Panc1 (cell line): ENCODE data around the gene FAM72A. TPM values are rescaled to one million over a fixed set of nuclear protein-coding genes. Genes with fewer than 3 reads are reported as not detected.
"Not testable (repeated sequence)": the region's sequence is repeated elsewhere in the genome, so short reads cannot be mapped to it uniquely, and the experiment has no call there.

Source experiments
- ATAC-seq: fragments of 200-7000 bp; cut with Tn5 transposase; 2 replicates; pipeline ENCODE4 v1.9.1; 2020; ENCODE audit warnings: mild to moderate bottlenecking, moderate library complexity
- Bru-seq: library from RNA; stranded (reverse); fragments of 400-500 nt; gene quantifications from one replicate; lab custom pipeline; 2021; lab: Mats Ljungman, UMichigan
- BruChase-seq, 2 experiments: library from RNA; stranded (reverse); fragments of 400-500 nt; gene quantifications; one replicate each; lab custom pipeline; 2021; lab: Mats Ljungman, UMichigan
- BruUV-seq: library from RNA; stranded (reverse); fragments of 400-500 nt; replicated peaks from 2 replicates; lab custom pipeline; 2021; lab: Mats Ljungman, UMichigan
- CTCF ChIA-PET: fragments of 300-600 bp; sonication (Branson Sonifier 250); formaldehyde crosslinking; loops from one replicate; lab custom pipeline; 2022; ENCODE audit warnings: antibody characterized with exemption; lab: Charles Lee
- POLR2A ChIA-PET: fragments of 300-600 bp; sonication (Branson Sonifier 250); formaldehyde crosslinking; loops from one replicate; lab custom pipeline; 2022; ENCODE audit warnings: antibody characterized with exemption; lab: Charles Lee
- DNase-seq: peaks from one replicate; pipeline ENCODE4 v3.0.0-alpha.2; 2010; ENCODE audit warnings: low read depth, low spot score
- H3K27ac ChIP-seq: 2 replicates; pipeline ENCODE4 v1.5.1; 2011; ENCODE audit warnings: mild to moderate bottlenecking, low read length, inconsistent platforms
- H3K27me3 ChIP-seq: fragments of 200-500 bp; sonication (Bioruptor generic); 2 replicates; pipeline ENCODE4 v1.6.0; 2014; ENCODE audit warnings: low read length, inconsistent platforms; ENCODE audit not compliant: control insufficient read depth, insufficient read depth
- H3K36me3 ChIP-seq: fragments of 200-500 bp; sonication (Bioruptor generic); 2 replicates; pipeline ENCODE4 v1.5.1; 2014; ENCODE audit warnings: inconsistent platforms, mild to moderate bottlenecking, low read length, moderate library complexity; ENCODE audit not compliant: control insufficient read depth, insufficient read depth
- H3K4me1 ChIP-seq: 2 replicates; pipeline ENCODE4 v1.5.1; 2011; ENCODE audit warnings: inconsistent platforms, mild to moderate bottlenecking, low read length, moderate library complexity; ENCODE audit not compliant: control insufficient read depth, insufficient read depth
- H3K4me3 ChIP-seq, 2 experiments: 2 replicates each; pipeline ENCODE4 v1.5.1; 2011 to 2012; ENCODE audit warnings: low read depth in 2 of 2, low read length in 2 of 2, mild to moderate bottlenecking in 2 of 2, inconsistent platforms in 1 of 2, moderate library complexity in 1 of 2
- H3K9me3 ChIP-seq: fragments of 200-500 bp; sonication (Bioruptor generic); 2 replicates; pipeline ENCODE4 v1.5.1; 2014; ENCODE audit warnings: low read depth, mild to moderate bottlenecking, inconsistent platforms, low read length, moderate library complexity; ENCODE audit not compliant: control insufficient read depth, insufficient read depth
- in situ Hi-C: cut with HindIII; loops from 2 replicates; pipeline ENCODE4 v1.10.0; 2016; ENCODE audit warnings: low sequenced_read_pairs, low pct_unique_long_range_greater_than_20kb
- intact Hi-C: fragments of 100-400 bp; cut with micrococcal nuclease; formaldehyde crosslinking; loops from one replicate; pipeline ENCODE4 v1.10.0; 2022; ENCODE audit not compliant: unreplicated experiment
- long read RNA-seq: library from polyadenylated mRNA; unstranded; transcript quantifications from one replicate; pipeline ENCODE4 v2.0.0, GENCODE V29; 2021; ENCODE audit not compliant: unreplicated experiment
- polyA plus RNA-seq: library from polyadenylated mRNA; unstranded; fragments of >200 nt; gene quantifications from one replicate; pipeline ENCODE4 v1.2.1, GENCODE V29; 2012; ENCODE audit warnings: missing spikeins; ENCODE audit not compliant: insufficient read length
- total RNA-seq: library from RNA; stranded (reverse); gene quantifications from one replicate; pipeline ENCODE4 v1.2.1, GENCODE V29; 2021; ENCODE audit not compliant: unreplicated experiment

Gene FAM72A
- 29.2 TPM for total RNA-seq
- 23.1 TPM for polyA plus RNA-seq
- Bru-seq, nascent RNA, result percentile 69 among the genes with signal in this experiment
- percentile 74 among the genes with signal in this experiment for BruChase-seq, experiment 1, labeled RNA remaining after a 2-hour chase
- percentile 69 among the genes with signal in this experiment for BruChase-seq, experiment 2, labeled RNA remaining after a 6-hour chase
- long read RNA-seq, transcript FAM72A-202 (4 exons, 2,398 nt), result major isoform, 28 of 43 reads
- long read RNA-seq, partial matches to known transcripts, result 0 of 43 reads
- long read RNA-seq, other reads (novel, unspliced or antisense), result 8 of 43 reads

GRCh38 chr1:206202789-206203363 lies at the start of gene FAM72A:
Gene FAM72A, minus strand, starts transcription at chr1:206202839. Its CDS starts 814 bp downstream, at chr1:206202025.
- H3K4me3 ChIP-seq, result peak within 1 kb of the TSS; percentile 40 to 45
- BruUV-seq, H3K4me1 ChIP-seq, H3K36me3 ChIP-seq, H3K27me3 ChIP-seq, in situ Hi-C loops, POLR2A ChIA-PET, H3K27ac ChIP-seq, CTCF ChIA-PET, H3K9me3 ChIP-seq, intact Hi-C loops: not testable (repeated sequence)
- peak; percentile 99 for DNase-seq
- peak; percentile 90 for ATAC-seq

- H3K4me1 ChIP-seq, DNase-seq, H3K9me3 ChIP-seq, in situ Hi-C loops, ATAC-seq, BruUV-seq, intact Hi-C loops, H3K27ac ChIP-seq, CTCF ChIA-PET, H3K36me3 ChIP-seq, H3K4me3 ChIP-seq, POLR2A ChIA-PET, H3K27me3 ChIP-seq: not testable (repeated sequence)
Measured at GRCh38 chr1:206250953-206251681, 48.5 kb upstream of the FAM72A start.

GRCh38 chr1:206246129-206246886 lies 43.7 kb upstream of the FAM72A start:
- CTCF ChIA-PET, ATAC-seq, H3K4me1 ChIP-seq, DNase-seq, POLR2A ChIA-PET, BruUV-seq, H3K27ac ChIP-seq, H3K9me3 ChIP-seq, intact Hi-C loops, H3K36me3 ChIP-seq, in situ Hi-C loops, H3K4me3 ChIP-seq, H3K27me3 ChIP-seq: not testable (repeated sequence)

- H3K4me3 ChIP-seq, H3K27me3 ChIP-seq, ATAC-seq, intact Hi-C loops, H3K36me3 ChIP-seq, CTCF ChIA-PET, DNase-seq, H3K27ac ChIP-seq, BruUV-seq, H3K4me1 ChIP-seq, POLR2A ChIA-PET, H3K9me3 ChIP-seq, in situ Hi-C loops: not testable (repeated sequence)
Measured at GRCh38 chr1:206245479-206245878, 42.8 kb upstream of the FAM72A start.

- BruUV-seq, H3K27ac ChIP-seq, DNase-seq, POLR2A ChIA-PET, H3K4me1 ChIP-seq, H3K4me3 ChIP-seq, CTCF ChIA-PET, H3K27me3 ChIP-seq, H3K36me3 ChIP-seq, in situ Hi-C loops, H3K9me3 ChIP-seq, intact Hi-C loops: not testable (repeated sequence)
- 0 out of 2 replicates have a peak, but pooled peaks have one; percentile 51 for ATAC-seq
Measured at GRCh38 chr1:206243335-206243734, 40.7 kb upstream of the FAM72A start.

GRCh38 chr1:206240288-206240687 lies 37.6 kb upstream of the FAM72A start:
- H3K4me3 ChIP-seq, in situ Hi-C loops, DNase-seq, H3K36me3 ChIP-seq, CTCF ChIA-PET, POLR2A ChIA-PET, H3K27me3 ChIP-seq, BruUV-seq, H3K27ac ChIP-seq, H3K9me3 ChIP-seq, ATAC-seq, intact Hi-C loops, H3K4me1 ChIP-seq: not testable (repeated sequence)
